T-helper 1 cell treated with Interleukin-12 subunit alpha and Interleukin-12 subunit beta and Interleukin-4 antibody, amounts not matched to agents 30 ng/mL and 1 ng/mL, for 36 hours (primary cell): ENCODE data around the gene LMO1. TPM values are rescaled to one million over a fixed set of nuclear protein-coding genes. Genes with fewer than 3 reads are reported as not detected.

Source experiments
- intact Hi-C: fragments of 100-400 bp; cut with micrococcal nuclease; formaldehyde crosslinking; loops from one replicate; pipeline ENCODE4 v1.15.1; 2024
- total RNA-seq: library from RNA; stranded (reverse); gene quantifications from 2 replicates; pipeline ENCODE4 v1.2.3, GENCODE V29; 2022

LMO1 gene
- total RNA-seq, 1 donor from 2014 or later: not detected

- intact Hi-C loops: no loop called here
Measured at GRCh38 chr11:8288824-8289491, 25.3 kb upstream of the LMO1 start.

GRCh38 chr11:8288166-8288772 lies 24.6 kb upstream of the LMO1 start:
- intact Hi-C loops: no loop called here

- intact Hi-C loops: no loop called here
Measured at GRCh38 chr11:8287703-8288102, 24.0 kb upstream of the LMO1 start.

DNA sequence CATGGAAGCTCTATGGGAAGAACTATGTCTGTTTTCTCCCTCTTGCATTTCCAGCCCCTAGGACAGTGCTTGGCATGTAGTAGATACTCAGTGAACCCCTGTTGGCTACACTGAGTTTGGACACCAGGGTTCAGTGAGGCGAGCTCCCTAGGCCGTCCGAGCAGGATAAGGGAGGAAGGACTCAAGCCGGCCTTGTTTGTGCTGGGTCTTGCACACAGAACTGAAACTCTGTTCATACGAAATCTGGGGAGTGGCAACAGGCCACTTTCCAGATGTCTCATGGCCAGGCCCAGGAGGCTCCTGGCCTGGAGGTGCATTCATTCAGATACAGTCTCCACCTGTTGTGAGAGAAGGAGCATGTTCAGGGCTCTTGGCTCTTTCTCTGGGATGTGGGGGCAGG lies 23.6 kb upstream of the LMO1 start:
- intact Hi-C loops: no loop called here

DNA sequence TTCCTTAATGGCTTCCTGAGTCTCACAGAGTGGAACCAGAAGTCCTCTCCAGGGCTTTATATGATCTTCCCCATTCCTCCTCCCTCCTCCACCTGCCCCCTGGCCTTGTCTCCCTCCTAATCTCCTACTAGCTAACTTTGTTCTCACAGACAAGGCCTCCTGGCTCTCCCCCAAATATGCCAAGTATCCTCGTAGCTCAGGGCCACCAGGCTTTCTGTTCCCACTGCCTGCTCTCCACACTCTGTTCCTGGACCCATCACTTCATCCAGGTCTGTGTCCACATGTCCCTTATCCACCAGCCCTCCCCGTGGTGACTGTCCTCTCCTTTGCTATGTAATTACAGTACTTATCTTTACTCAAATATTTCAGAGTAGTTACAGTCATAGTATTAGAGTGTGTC lies 23.2 kb upstream of the LMO1 start:
- intact Hi-C loops: no loop called here

DNA sequence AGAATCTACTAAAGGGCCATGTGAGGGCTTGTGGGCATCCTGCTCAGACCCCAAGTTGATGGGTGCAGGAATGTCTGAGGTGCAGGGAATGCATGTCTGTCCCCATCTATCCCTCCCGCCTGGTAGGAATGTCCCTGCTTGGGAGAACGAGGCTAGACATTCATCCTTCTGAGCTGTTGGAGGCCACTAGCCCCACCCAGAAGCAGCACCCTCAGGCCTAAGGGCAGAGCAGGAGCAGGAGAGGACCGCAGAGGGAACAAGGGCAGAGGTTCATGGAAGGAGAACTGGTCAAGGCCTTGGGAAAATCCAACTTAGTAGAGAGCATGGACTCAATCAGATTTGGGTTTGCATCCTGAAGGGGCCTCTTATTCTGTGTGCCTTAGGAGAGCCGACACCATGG lies 22.1 kb upstream of the LMO1 start:
- intact Hi-C loops: no loop called here

- intact Hi-C loops: no loop called here
Measured at GRCh38 chr11:8285228-8285627, 21.6 kb upstream of the LMO1 start.

GRCh38 chr11:8283465-8284230 lies 20.0 kb upstream of the LMO1 start:
- intact Hi-C loops: no loop called here

DNA sequence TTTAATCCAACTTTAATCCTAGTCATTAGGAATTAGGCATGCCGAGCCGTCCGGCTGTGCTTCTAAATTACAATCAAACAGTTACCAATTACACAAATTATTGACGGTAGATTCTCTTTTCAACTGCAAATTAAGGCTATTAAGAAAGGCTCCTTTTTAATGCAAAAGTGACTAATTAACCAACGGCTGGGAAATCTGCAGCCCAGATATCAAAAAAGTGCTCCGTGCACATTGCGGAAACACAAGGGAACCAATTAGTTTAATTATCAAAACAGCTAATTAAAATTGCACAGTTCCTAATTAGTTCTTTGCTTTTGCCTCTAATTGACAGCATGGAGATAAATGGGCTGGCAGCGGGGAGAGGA lies 19.4 kb upstream of the LMO1 start:
- intact Hi-C loops: no loop called here

GRCh38 chr11:8282631-8283030 lies 19.0 kb upstream of the LMO1 start:
- intact Hi-C loops: no loop called here

DNA sequence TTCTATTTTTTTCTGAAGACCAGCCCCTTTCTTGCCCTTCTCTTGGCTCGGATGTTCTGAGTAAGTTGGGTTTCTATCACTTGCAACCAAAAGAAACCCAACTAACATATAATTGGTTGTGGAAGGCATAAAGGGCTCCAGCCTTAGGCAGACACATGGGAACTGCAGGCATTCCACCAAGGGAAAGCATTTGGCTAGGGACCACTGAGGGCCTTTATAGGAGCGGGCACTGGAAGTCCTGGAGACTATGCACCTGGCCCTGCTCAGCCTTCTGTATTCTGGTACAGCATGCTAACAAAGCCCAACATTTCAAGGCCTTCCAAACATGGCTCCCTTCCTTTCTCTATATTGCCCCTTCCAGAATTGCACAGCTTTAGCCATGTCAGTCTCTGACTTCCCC lies 17.6 kb upstream of the LMO1 start:
- intact Hi-C loops: no loop called here

DNA sequence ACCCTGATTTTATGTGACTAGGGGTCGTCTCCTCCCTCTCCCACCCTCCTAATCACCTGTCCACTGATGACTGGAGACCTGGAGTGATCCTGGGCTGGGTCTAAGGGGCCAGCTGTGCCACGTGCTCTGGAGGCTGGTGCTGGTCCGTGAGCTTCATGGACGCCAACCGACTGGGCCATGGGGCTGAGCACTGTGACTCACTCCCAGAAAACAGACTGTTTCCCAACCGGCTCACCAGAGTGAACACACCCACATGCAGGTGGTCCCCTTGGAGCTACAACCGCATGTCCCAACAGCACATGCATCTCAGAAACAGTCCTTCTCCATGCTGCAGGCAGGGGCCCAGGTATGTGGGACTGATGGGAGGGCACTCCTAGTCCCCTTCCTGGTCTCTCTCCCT lies 14.0 kb upstream of the LMO1 start:
- intact Hi-C loops: no loop called here

DNA sequence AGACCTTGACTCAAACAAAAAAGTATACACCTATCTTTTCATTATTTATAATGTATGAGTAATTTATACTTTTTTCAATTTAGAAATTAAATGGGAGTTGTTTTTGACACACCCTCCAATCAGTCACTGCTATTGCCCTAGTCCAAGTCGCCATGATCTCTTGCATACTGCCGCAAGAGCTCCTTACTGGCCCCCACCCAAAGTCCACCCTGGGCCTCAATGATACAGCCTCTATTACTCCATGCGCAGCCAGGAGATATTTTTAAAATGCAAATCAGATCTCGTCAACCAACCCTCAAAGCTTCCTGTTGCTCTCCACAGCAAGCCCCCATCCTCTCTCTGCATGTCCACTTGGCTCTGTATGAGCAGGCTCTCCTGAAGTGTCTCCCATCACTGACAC lies 12.8 kb upstream of the LMO1 start:
- intact Hi-C loops: no loop called here

DNA sequence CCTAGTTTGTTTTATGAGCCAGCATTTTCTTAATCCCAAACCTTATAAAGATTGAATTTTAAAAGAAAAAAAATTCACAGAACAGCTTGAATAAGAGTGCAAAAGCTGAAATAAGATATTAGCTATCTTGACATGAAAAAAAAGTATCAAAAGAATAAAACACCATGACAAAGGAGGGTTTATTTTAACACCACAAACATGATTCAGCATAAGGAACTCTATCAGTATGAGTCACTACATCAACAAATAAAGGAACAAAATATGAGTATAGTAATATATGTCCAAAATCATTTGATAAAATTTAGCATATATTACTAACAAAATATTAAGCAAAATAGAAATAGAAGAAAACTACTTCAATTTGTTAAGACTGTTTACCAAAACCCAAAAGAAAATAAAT lies 9.6 kb upstream of the LMO1 start:
- intact Hi-C loops: no loop called here

DNA sequence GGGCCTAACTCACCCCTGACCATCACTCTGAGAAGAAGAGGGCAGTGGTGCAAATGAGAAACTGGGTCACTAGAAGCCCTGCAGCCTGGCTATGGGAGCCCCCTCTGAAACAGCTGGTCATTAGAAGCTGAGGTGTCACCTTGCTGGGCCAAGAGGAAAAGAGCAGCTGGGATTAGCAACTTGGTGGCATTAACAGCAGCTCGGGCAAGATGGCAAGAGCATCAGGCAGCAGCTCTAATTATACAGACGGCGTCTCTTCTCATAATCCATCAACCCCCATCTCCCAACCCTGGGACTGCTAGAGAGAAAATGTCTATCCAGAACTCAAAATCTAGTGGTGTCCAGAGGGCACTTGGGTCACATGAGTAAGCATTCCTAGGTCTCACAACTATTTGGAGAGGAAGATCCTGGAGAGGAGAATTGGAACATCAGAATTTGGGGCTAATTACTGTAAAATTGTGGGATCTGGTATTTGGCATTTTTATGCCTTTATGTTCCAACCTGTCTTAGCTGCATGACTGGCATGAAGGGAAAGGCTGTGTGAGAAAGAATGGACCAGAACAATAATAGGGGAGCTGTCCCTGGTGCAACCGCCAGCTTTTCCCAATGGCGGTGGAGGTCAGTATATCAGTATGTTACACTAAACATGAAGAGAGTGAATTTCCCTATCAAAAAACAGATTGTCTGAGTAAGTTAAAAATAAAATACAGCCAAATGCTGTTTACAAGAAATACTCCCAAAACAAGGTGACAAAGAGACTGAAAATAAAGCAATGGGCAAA lies 7.6 kb upstream of the LMO1 start:
- intact Hi-C loops: no loop called here

- intact Hi-C loops: no loop called here
Measured at GRCh38 chr11:8269636-8270035, 6.0 kb upstream of the LMO1 start.

- intact Hi-C loops: no loop called here
Measured at GRCh38 chr11:8268530-8269400, 5.1 kb upstream of the LMO1 start.

- intact Hi-C loops: no loop called here
Measured at GRCh38 chr11:8267831-8268529, 4.3 kb upstream of the LMO1 start.

DNA sequence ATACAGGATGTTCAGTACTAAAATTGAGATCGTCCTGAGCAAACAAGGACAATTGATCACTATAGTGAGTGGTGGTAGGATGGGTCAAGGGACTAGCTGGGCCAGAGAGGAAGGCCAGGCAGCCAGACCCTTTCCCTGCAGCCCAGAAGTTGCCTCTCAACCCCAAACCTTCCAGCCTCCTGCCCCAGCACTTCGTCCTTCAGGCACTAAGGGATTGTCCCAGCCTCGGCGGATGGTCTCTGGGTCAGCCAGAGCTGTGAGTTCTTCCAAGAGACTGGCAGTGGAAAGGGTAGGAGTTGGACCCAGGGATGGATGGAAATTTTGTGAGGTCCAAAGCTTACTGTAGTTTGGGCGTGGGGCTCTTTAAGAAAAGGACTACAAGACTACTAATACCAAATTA lies 3.6 kb upstream of the LMO1 start:
- intact Hi-C loops: no loop called here
